Subcutaneous adipose tissue (tissue), 4 donors: ENCODE data around the gene OSR1. TPM values are rescaled to one million over a fixed set of nuclear protein-coding genes. Genes with fewer than 3 reads are reported as not detected.

Experiments
- total RNA-seq, 4 donors: library from RNA; depleted of rRNA; stranded (reverse); fragments of >200 nt; gene quantifications; one replicate each; pipeline ENCODE4 v1.1.0, GENCODE V29; 2016
- TF ChIP-seq, protein P1 (sequence below): fragments of 450-650 bp; IDR thresholded peaks from one replicate; pipeline ENCODE4 v1.5.1; 2016; ENCODE audit warnings: low read depth, mild to moderate bottlenecking, control low read depth, antibody characterized with exemption, moderate library complexity

The OSR1 gene
- total RNA-seq, 4 donors from 2014 or later = 4.1 to 16.3 (median 13.9) TPM

DNA sequence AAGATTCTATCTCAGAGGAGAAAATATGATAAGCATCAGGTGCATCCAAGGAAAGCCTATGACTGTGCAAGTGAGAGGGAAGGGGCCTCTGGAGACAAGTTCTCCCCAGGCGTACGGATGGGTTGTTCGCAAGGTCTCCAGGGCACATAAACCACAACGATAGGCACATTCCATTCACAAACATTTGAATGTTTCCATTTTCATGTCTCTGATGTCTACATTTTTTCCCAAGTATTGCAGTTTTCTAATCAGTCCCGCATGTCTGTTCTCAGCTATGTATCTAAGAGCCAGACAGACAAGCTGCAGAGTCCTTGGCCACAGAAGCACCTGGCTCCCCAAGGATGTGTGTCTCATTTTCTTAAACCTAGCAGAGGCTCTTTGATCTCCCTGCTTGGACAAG, 28.0 kb downstream of the OSR1 start:
- TF ChIP-seq, protein P1, sequence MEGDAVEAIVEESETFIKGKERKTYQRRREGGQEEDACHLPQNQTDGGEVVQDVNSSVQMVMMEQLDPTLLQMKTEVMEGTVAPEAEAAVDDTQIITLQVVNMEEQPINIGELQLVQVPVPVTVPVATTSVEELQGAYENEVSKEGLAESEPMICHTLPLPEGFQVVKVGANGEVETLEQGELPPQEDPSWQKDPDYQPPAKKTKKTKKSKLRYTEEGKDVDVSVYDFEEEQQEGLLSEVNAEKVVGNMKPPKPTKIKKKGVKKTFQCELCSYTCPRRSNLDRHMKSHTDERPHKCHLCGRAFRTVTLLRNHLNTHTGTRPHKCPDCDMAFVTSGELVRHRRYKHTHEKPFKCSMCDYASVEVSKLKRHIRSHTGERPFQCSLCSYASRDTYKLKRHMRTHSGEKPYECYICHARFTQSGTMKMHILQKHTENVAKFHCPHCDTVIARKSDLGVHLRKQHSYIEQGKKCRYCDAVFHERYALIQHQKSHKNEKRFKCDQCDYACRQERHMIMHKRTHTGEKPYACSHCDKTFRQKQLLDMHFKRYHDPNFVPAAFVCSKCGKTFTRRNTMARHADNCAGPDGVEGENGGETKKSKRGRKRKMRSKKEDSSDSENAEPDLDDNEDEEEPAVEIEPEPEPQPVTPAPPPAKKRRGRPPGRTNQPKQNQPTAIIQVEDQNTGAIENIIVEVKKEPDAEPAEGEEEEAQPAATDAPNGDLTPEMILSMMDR = no peak

DNA sequence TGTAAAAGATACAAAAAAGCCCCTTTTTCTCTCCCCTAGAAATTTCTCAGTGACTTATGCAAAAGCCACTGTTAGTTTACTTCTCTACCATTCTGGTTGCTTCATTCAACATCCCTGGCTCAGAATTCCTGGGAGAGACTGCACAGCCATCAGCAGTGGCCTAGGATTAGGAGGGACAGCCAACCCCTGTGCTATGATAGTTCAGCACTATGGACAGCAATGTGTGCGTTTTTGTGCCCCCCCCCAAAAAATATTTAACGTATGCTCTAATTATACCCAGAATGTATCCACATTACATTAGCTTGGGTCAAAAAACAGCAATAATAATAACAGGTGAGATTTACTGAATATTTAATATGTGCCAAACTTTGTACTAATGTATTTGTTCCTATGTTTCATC, 29.0 kb downstream of the OSR1 start:
- TF ChIP-seq, protein P1 = no peak

DNA sequence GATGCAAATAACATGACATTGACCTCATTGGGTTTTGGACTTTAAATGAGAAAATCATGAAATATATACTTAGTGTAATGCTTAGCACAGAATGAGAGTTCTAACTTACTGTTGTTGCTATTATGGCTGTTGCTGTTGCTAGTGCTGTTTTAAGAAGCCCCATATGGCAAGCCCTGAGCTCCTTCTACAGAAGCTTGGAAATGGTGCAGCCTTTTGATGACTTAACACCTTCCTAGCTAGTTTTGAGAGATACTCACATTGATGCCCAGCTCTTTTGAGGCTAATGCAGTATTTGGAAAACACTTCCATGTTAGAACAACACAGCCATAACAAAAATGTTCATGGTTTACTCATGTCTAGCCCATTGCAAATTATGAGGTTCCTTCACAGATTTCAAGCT, 30.9 kb downstream of the OSR1 start:
- TF ChIP-seq, protein P1 = no peak

DNA sequence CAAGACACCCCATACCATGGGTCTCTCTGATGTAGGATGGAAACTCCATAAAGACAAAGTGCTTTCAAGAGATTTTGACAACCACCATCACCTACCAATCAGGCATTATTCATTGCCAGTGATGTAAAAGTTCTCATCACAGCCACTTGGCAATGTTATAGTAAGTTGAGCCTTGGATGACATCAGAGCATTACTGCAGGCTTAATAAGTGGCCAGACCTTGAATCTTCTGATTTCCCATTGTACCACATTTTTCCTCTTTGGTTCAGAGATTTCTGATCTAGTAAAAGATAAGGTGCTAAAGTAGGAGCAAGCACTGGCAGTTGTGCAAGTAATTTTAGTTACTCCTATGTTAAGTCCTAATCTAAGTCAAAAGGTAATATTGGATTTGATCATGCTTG, 36.5 kb downstream of the OSR1 start:
- TF ChIP-seq, protein P1 = no peak

DNA sequence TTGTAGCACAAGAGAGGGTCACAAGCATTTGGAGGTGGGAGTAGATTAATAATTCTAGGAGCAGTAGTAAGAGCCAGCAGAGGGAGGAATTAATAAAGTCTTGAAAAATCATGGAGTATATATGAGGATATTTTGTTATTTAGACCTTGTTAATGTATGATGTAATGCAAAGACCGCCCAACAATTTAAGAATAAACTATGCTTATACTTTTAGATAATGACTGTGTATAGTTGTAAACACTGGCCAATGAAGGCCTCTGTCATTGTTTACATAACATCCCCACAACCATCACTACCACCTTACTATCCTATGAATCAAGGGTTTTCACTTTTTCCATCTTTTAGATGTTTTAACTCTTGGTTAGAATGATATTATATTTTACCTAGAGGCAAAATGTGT, 37.6 kb downstream of the OSR1 start:
- TF ChIP-seq, protein P1 = no peak

DNA sequence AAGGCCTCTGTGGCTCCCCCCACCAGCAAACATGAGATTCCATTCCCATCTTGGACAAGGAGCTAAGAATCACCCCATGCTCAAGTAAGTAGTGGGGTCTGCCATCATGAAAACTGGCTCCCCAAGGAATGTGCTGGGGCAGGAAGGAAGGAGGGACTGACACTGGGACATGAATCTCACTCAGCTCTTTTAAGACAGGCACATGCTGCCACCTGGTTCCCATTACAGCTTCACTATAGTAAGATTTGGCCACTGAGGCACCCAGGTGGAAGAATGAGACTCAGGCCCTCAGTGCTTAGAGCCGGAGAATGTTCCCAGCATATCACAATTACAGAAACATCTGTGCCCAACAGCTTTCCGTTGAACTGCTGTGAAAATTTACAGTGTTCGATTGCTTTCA, 38.7 kb downstream of the OSR1 start:
- TF ChIP-seq, protein P1 = no peak

DNA sequence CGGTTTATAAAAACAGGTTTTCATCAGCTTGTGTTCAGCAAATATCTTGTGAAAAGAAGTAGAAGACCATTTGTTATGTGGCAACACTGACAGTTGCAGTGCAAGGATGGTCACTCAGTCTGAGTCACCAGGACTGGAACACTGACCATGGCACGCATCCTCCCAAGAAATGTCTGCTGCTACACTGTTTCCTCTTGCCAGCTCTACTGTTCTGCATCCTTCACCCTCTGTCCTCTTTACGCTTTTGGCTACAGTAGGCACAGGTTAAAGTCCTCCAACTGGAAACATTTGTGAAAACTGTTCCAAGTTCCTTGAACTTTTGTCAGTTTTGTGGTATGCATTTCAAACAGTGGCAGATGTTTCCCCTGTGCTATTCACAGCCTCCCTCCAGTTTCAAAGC, 39.4 kb downstream of the OSR1 start:
- TF ChIP-seq, protein P1 = no peak

DNA sequence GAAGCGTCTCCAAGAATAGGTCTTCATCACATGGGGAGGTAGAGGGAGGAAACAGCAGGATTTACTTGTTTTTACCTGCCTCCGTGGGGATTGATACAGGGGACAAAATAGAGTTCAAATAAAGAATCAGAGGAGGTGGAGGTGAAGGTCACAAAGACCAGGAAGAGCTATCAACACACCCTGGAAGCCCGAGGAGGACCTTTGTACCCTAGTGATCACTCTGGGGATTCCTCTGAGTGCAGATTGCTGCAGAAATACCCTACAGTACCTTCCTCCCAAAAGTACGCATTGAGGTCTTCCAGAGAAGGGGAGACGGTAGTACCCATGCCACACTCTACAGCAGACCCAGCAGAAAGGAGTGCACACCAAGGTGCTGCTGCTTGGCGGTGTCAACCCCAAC, 44.9 kb downstream of the OSR1 start:
- TF ChIP-seq, protein P1 = no peak
